KMS-11 (cell line): ENCODE data around the gene SDK2.

Experiments used
- H2AFZ ChIP-seq: fragments of 200-600 bp; sonication (generic); 2 replicates; pipeline ENCODE4 v1.6.1; 2016; ENCODE audit warnings: antibody characterized with exemption, mixed run types, low read depth
- H3K27ac ChIP-seq: fragments of 200-600 bp; sonication (generic); 2 replicates; pipeline ENCODE4 v1.6.1; 2016; ENCODE audit warnings: mild to moderate bottlenecking, mixed run types
- H3K27me3 ChIP-seq: fragments of 200-600 bp; sonication (generic); 2 replicates; pipeline ENCODE4 v1.6.1; 2017; ENCODE audit warnings: mild to moderate bottlenecking, low read depth, mixed run types, moderate library complexity; ENCODE audit not compliant: insufficient read depth
- H3K36me3 ChIP-seq: fragments of 200-600 bp; sonication (generic); 2 replicates; pipeline ENCODE4 v1.6.1; 2017; ENCODE audit warnings: mild to moderate bottlenecking, mixed run types; ENCODE audit not compliant: insufficient read depth
- H3K4me1 ChIP-seq: fragments of 200-600 bp; sonication (generic); 2 replicates; pipeline ENCODE4 v1.6.1; 2016; ENCODE audit warnings: mild to moderate bottlenecking, low read depth, mixed run types; ENCODE audit not compliant: poor library complexity, severe bottlenecking
- H3K4me2 ChIP-seq: fragments of 200-600 bp; sonication (generic); 2 replicates; pipeline ENCODE4 v1.7.0; 2016; ENCODE audit warnings: mild to moderate bottlenecking, mixed run types
- H3K4me3 ChIP-seq: fragments of 200-600 bp; sonication (generic); IDR thresholded peaks from 2 replicates; pipeline ENCODE4 v1.6.1; 2017; ENCODE audit warnings: low read depth, low read length, mixed read lengths; ENCODE audit not compliant: insufficient read depth
- H3K79me2 ChIP-seq: fragments of 200-600 bp; sonication (generic); 2 replicates; pipeline ENCODE4 v1.6.1; 2016; ENCODE audit warnings: low read depth, mixed run types; ENCODE audit not compliant: insufficient read depth
- H3K9ac ChIP-seq: fragments of 200-600 bp; sonication (generic); 2 replicates; pipeline ENCODE4 v1.6.1; 2016; ENCODE audit warnings: mild to moderate bottlenecking, mixed run types
- H4K20me1 ChIP-seq: fragments of 200-600 bp; sonication (generic); 2 replicates; pipeline ENCODE4 v1.6.1; 2016; ENCODE audit warnings: mild to moderate bottlenecking, mixed run types; ENCODE audit not compliant: insufficient read depth
- TF ChIP-seq, protein P1 (sequence below): fragments of 200-600 bp; sonication (generic); conservative IDR thresholded peaks from 2 replicates; pipeline ENCODE4 v1.6.1; 2017; ENCODE audit warnings: low read depth, mild to moderate bottlenecking, antibody characterized with exemption, low read length, moderate library complexity, mixed read lengths

Gene SDK2

DNA sequence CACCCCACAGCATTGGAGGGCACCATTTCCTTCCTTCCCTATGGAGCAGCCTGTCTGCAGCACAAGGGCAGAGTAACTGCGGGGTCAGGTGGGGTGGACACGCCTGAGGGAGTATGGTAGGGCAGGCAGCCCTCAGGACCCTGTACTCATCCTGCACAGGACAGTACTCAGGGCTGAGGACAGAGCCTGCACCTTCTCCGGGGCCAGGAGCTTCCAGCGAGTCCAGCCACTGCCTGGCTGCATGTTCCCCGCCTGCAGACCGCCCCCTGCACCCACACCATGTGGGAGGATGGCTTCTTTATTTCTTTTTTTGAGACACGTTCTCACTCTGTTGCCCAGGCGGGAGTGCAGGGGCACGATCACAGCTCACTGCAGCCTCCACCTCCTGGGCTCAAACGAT, 284.9 kb downstream of the SDK2 start:
- H3K9ac ChIP-seq, result no peak overlapping the region
- no peaks in the 10 kb centered on the region for H4K20me1 ChIP-seq
- TF ChIP-seq, protein P1, sequence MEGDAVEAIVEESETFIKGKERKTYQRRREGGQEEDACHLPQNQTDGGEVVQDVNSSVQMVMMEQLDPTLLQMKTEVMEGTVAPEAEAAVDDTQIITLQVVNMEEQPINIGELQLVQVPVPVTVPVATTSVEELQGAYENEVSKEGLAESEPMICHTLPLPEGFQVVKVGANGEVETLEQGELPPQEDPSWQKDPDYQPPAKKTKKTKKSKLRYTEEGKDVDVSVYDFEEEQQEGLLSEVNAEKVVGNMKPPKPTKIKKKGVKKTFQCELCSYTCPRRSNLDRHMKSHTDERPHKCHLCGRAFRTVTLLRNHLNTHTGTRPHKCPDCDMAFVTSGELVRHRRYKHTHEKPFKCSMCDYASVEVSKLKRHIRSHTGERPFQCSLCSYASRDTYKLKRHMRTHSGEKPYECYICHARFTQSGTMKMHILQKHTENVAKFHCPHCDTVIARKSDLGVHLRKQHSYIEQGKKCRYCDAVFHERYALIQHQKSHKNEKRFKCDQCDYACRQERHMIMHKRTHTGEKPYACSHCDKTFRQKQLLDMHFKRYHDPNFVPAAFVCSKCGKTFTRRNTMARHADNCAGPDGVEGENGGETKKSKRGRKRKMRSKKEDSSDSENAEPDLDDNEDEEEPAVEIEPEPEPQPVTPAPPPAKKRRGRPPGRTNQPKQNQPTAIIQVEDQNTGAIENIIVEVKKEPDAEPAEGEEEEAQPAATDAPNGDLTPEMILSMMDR, result no peak
- H3K4me2 ChIP-seq, result no peak overlapping the region
- no peak overlapping the region for H3K4me3 ChIP-seq
- no peaks in the 10 kb centered on the region for H3K27me3 ChIP-seq
- H3K36me3 ChIP-seq, result no peaks in the 10 kb centered on the region
- H3K79me2 ChIP-seq, result no peaks in the 10 kb centered on the region
- H3K27ac ChIP-seq, result no peak overlapping the region
- H3K4me1 ChIP-seq, result peaks cover 11% of the 10 kb centered on the region
- H2AFZ ChIP-seq, result no peak overlapping the region

GRCh38 chr17:73358668-73359067, 285.6 kb downstream of the SDK2 start:
- H3K27me3 ChIP-seq, result no peaks in the 10 kb centered on the region
- no peaks in the 10 kb centered on the region for H3K79me2 ChIP-seq
- peaks cover 11% of the 10 kb centered on the region for H3K4me1 ChIP-seq

DNA sequence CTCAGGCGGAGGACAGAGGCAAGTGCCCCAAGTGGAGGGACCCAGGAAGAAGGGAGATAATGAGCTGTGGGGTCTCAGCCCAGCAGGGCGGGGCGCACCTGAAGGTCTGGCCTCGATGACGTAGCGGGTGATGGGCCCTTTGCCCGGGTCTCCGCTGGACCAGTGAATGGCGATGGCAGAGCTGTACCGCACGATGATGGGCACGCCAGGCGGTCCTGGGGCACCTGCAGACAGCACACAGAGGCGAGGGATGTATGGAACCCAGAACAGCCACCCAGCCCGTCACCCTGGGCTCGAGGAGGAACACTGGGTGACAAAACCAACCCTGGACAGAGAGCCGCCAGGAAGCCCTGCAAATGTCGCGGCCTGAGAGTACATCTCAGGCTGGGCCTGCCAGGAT, 286.3 kb downstream of the SDK2 start:
- no peaks in the 10 kb centered on the region for H3K36me3 ChIP-seq
- H3K27me3 ChIP-seq, result no peaks in the 10 kb centered on the region; the same call in 1 of the 2 replicates
- no peak overlapping the region for H3K4me2 ChIP-seq
- H4K20me1 ChIP-seq, result no peaks in the 10 kb centered on the region
- TF ChIP-seq, protein P1, result no peak
- no peak overlapping the region for H3K27ac ChIP-seq
- H3K4me3 ChIP-seq, result no peak overlapping the region
- H2AFZ ChIP-seq, result no peak overlapping the region
- H3K79me2 ChIP-seq, result no peaks in the 10 kb centered on the region
- H3K4me1 ChIP-seq, result peaks cover 11% of the 10 kb centered on the region
- no peak overlapping the region for H3K9ac ChIP-seq

More at GRCh38 chr17:73358668-73359067, 285.6 kb downstream of the SDK2 start:
- Histone ChIP-seq H2AFZ (no peak overlapping the region), H3K27ac (no peak overlapping the region), H3K36me3 (no peaks in the 10 kb centered on the region), H3K9ac (no peak overlapping the region), H3K4me3 (no peak overlapping the region), H4K20me1 (no peaks in the 10 kb centered on the region), H3K4me2 (no peak overlapping the region)
- TF ChIP-seq, protein P1, result no peak

- no peak overlapping the region for H3K4me3 ChIP-seq
- no peak overlapping the region for H3K9ac ChIP-seq
- H3K4me1 ChIP-seq, result peaks cover 11% of the 10 kb centered on the region
- no peak overlapping the region for H3K4me2 ChIP-seq
- no peaks in the 10 kb centered on the region for H3K79me2 ChIP-seq
- H2AFZ ChIP-seq, result no peak overlapping the region
- no peaks in the 10 kb centered on the region; the same call in 1 of the 2 replicates for H3K27me3 ChIP-seq
- no peak overlapping the region for H3K27ac ChIP-seq
- H3K36me3 ChIP-seq, result no peaks in the 10 kb centered on the region
- no peaks in the 10 kb centered on the region for H4K20me1 ChIP-seq
- TF ChIP-seq, protein P1, result no peak
Measured at GRCh38 chr17:73357318-73357717, 286.9 kb downstream of the SDK2 start.
